OCI-LY7 (cell line): Measurements from ENCODE around the gene PPP2R2B.

ENCODE experiments used
- CTCF ChIP-seq: fragments of 200-600 bp; sonication (generic); conservative IDR thresholded peaks from 2 replicates; pipeline ENCODE4 v1.5.1; 2014; ENCODE audit warnings: mild to moderate bottlenecking, antibody characterized with exemption, low read length, moderate library complexity, mixed read lengths
- EZH2phosphoT487 ChIP-seq: fragments of 200-600 bp; sonication (generic); IDR thresholded peaks from 2 replicates; pipeline ENCODE4 v1.6.1; 2018; ENCODE audit warnings: low read depth, borderline replicate concordance, mild to moderate bottlenecking, mixed run types, antibody characterized with exemption, low read length, moderate library complexity, mixed read lengths

- TF ChIP-seq CTCF (no peak), EZH2phosphoT487 (no peak)
Measured at GRCh38 chr5:146562461-146562860, 316.1 kb downstream of the PPP2R2B start.
